ENCODE data around the gene PRPF31. TPM values are rescaled to one million over a fixed set of nuclear protein-coding genes. Genes with fewer than 3 reads are reported as not detected.

Gene PRPF31
- polyA plus RNA-seq, 1 of the 3 experiments (the other 2 are of a cell fraction): 81.0 TPM

GRCh38 chr19:54158812-54159351 lies 43.3 kb downstream of the PRPF31 start:
- peak overlapping the region; percentile 83 to 92 for H3K4me3 ChIP-seq (ENCODE audit: low read depth in 2 of 2, low read length in 1 of 2)
- DNase-seq: no peak
- peak overlapping the region; percentile 97 for H3K27ac ChIP-seq (ENCODE audit: low read depth in 2 of 2, low read length in 1 of 2)
- ChIA-PET POLR2A (interaction anchor here (0.6 to 1.7 kb wide), 4 partner anchors 8 to 31 kb away, joined by 3 to 9 read pairs (median 5); partner anchors contain the start of genes CNOT3 and MBOAT7), CTCF (interaction anchor here (0.6 to 2.3 kb wide), 9 partner anchors 8 to 129 kb away, joined by 3 to 13 read pairs (median 4); partner anchors contain the start of gene TMC4)
- TF ChIP-seq RXRA (IDR thresholded peaks at IDR 0.05; ENCODE audit: borderline replicate concordance, low read depth) (no peak), GABPA (IDR thresholded peaks at IDR 0.05; ENCODE audit: low read depth) (no peak), POLR2AphosphoS5 (IDR thresholded peaks at IDR 0.05; ENCODE audit: low read depth, low read length) (no peak), ZBTB33 (IDR thresholded peaks at IDR 0.05; ENCODE audit: borderline replicate concordance, low read depth) (no peak), MXI1 (IDR thresholded peaks at IDR 0.05; ENCODE audit: low read depth, low read length) (0 out of 2 replicates have a peak, but pooled peaks have one; percentile 13)
- H3F3A ChIP-seq (replicated peaks; ENCODE audit: insufficient read depth): peaks cover 11% of the 10 kb centered on the region
- WGBS (ENCODE audit: low lambda C conversion rate): 12% methylated on average over 19 of the region's 19 CpGs
- H3K9me2 ChIP-seq: no peaks in the 10 kb centered on the region
- H3K36me3 ChIP-seq (replicated peaks in 1 of 2; ENCODE audit: control insufficient read depth in 1 of 2, insufficient read depth in 2 of 2, low read length in 1 of 2): peaks cover 26 to 33% of the 10 kb centered on the region in 2 experiments
- H3K4me2 ChIP-seq: peak overlapping the region; percentile 94
- no peaks in the 10 kb centered on the region for H3K27me3 ChIP-seq (ENCODE audit: insufficient read depth)
- H2AFZ ChIP-seq (ENCODE audit: low read depth): peak overlapping the region; percentile 90
- peak overlapping the region; percentile 88 for H3K9ac ChIP-seq
- H3K79me2 ChIP-seq (ENCODE audit: insufficient read depth): peaks cover 19% of the 10 kb centered on the region; the same call in 1 of the 2 replicates
- no peaks in the 10 kb centered on the region for H4K20me1 ChIP-seq (ENCODE audit: insufficient read depth)
- no peaks in the 10 kb centered on the region for H3K9me3 ChIP-seq
- H3K4me1 ChIP-seq (ENCODE audit: control insufficient read depth in 1 of 2, insufficient read depth in 2 of 2, low read depth in 1 of 2, low read length in 1 of 2): peaks cover 7 to 19% of the 10 kb centered on the region in 2 experiments; a peak in 2 of 4 replicates

GRCh38 chr19:54159352-54160181 lies 44.0 kb downstream of the PRPF31 start, which contains the start of gene LENG1:
Gene LENG1, minus strand, starts transcription at chr19:54159721. Its CDS starts 26 bp downstream, at chr19:54159695.
- H3K4me3 ChIP-seq (ENCODE audit: low read depth in 2 of 2, low read length in 1 of 2): peak within 1 kb of the TSS; percentile 83 to 92
- peak within 1 kb of the TSS; percentile 92 for H2AFZ ChIP-seq (ENCODE audit: low read depth)
- no peaks in the 10 kb centered on the region for H3K9me3 ChIP-seq
- H3K9ac ChIP-seq: peak within 1 kb of the TSS; percentile 88
- H3K4me2 ChIP-seq: peak within 1 kb of the TSS; percentile 94
- peak; percentile 97 for DNase-seq
- peak within 1 kb of the TSS; percentile 97 for H3K27ac ChIP-seq (ENCODE audit: low read depth in 2 of 2, low read length in 1 of 2)
- no peaks in the 10 kb centered on the region for H3K27me3 ChIP-seq (ENCODE audit: insufficient read depth)
- H3K9me2 ChIP-seq: no peaks in the 10 kb centered on the region
- ChIA-PET POLR2A (interaction anchor here (0.6 to 1.7 kb wide), 4 partner anchors 9 to 30 kb away, joined by 3 to 9 read pairs (median 5); partner anchors contain the start of genes CNOT3 and MBOAT7), CTCF (interaction anchor here (0.6 to 2.3 kb wide), 8 partner anchors 9 to 130 kb away, joined by 3 to 13 read pairs (median 4); partner anchors contain the start of genes PRPF31, TFPT and TMC4)
- peaks cover 7 to 19% of the 10 kb centered on the region in 2 experiments; a peak in 2 of 4 replicates for H3K4me1 ChIP-seq (ENCODE audit: control insufficient read depth in 1 of 2, insufficient read depth in 2 of 2, low read depth in 1 of 2, low read length in 1 of 2)
- peaks cover 4% of the 10 kb centered on the region for H3F3A ChIP-seq (replicated peaks; ENCODE audit: insufficient read depth)
- peaks cover 19% of the 10 kb centered on the region; the same call in 1 of the 2 replicates for H3K79me2 ChIP-seq (ENCODE audit: insufficient read depth)
- 2% methylated on average over 40 of the region's 72 CpGs for WGBS (ENCODE audit: low lambda C conversion rate)
- H3K36me3 ChIP-seq (replicated peaks in 1 of 2; ENCODE audit: control insufficient read depth in 1 of 2, insufficient read depth in 2 of 2, low read length in 1 of 2): peaks cover 21 to 26% of the 10 kb centered on the region in 2 experiments
- no peaks in the 10 kb centered on the region for H4K20me1 ChIP-seq (ENCODE audit: insufficient read depth)
- TF ChIP-seq SMC3 (IDR thresholded peaks at IDR 0.05; ENCODE audit: low read depth, low read length) (no peak), GABPA (IDR thresholded peaks at IDR 0.05; ENCODE audit: low read depth) (peak; percentile 81), EP300 (IDR thresholded peaks at IDR 0.05; ENCODE audit: borderline replicate concordance in 1 of 2, low read depth in 1 of 2, low read length in 1 of 2) (no peak), PBX3 (IDR thresholded peaks at IDR 0.05) (peak; percentile 96), JUND (IDR thresholded peaks at IDR 0.05) (no peak), TAF1 (IDR thresholded peaks at IDR 0.05; ENCODE audit: borderline replicate concordance, low read depth, low read length) (peak; percentile 34; the same call in 1 of the 2 replicates), YY1 (IDR thresholded peaks at IDR 0.05; ENCODE audit: low read depth) (peak; percentile 83), SIN3A (IDR thresholded peaks at IDR 0.05; ENCODE audit: borderline replicate concordance, low read depth, low read length) (peak; percentile 97), ELF1 (IDR thresholded peaks at IDR 0.05) (peak; percentile 89), CTCF (IDR thresholded peaks at IDR 0.05) (peak; percentile 43), NFIC (IDR thresholded peaks at IDR 0.05; ENCODE audit: borderline replicate concordance) (no peak), MXI1 (IDR thresholded peaks at IDR 0.05; ENCODE audit: low read depth, low read length) (peak; percentile 85), NRF1 (IDR thresholded peaks at IDR 0.05; ENCODE audit: low read depth, low read length) (peak; percentile 90), CHD2 (IDR thresholded peaks at IDR 0.05; ENCODE audit: low read length, partially characterized antibody) (peak; percentile 97), MEF2A (IDR thresholded peaks at IDR 0.05; ENCODE audit: borderline replicate concordance, low read depth) (no peak), POLR2AphosphoS5 (IDR thresholded peaks at IDR 0.05; ENCODE audit: low read depth, low read length) (peak; percentile 45; the same call in 1 of the 2 replicates), RFX5 (IDR thresholded peaks at IDR 0.05; ENCODE audit: low read length) (peak; percentile 92), RAD21 (IDR thresholded peaks at IDR 0.05; ENCODE audit: low read length) (no peak)
